MG63 (cell line): Measurements from ENCODE around the gene PAEP. TPM values are rescaled to one million over a fixed set of nuclear protein-coding genes. Genes with fewer than 3 reads are reported as not detected.

ENCODE experiments used
- DNase-seq: peaks from one replicate; pipeline ENCODE4 v3.0.0-alpha.2; 2020
- H3K27me3 ChIP-seq: fragments of 250-450 bp; sonication (Bioruptor Pico); 2 replicates; pipeline ENCODE4 v1.5.1; 2020; ENCODE audit warnings: mild to moderate bottlenecking, moderate library complexity
- H3K36me3 ChIP-seq: fragments of 250-450 bp; sonication (Bioruptor Pico); 2 replicates; pipeline ENCODE4 v1.5.1; 2020; ENCODE audit warnings: mild to moderate bottlenecking, moderate library complexity
- H3K4me3 ChIP-seq: fragments of 250-450 bp; sonication (Bioruptor Pico); 2 replicates; pipeline ENCODE4 v1.5.1; 2020; ENCODE audit warnings: mild to moderate bottlenecking, moderate library complexity
- H3K9me3 ChIP-seq: fragments of 250-450 bp; sonication (Bioruptor Pico); 2 replicates; pipeline ENCODE4 v1.5.1; 2020; ENCODE audit warnings: mild to moderate bottlenecking, moderate library complexity
- total RNA-seq: library from RNA; depleted of rRNA; stranded (reverse); fragments of >200 nt; shearing (Covaris generic); gene quantifications from 2 replicates; pipeline ENCODE4 v1.2.3, GENCODE V29; 2014; ENCODE audit warnings: low replicate concordance

Gene PAEP
- total RNA-seq, 1 experiment from 2014 or later, result not detected

- Histone ChIP-seq H3K4me3 (no peak overlapping the region), H3K27me3 (no peaks in the 10 kb centered on the region), H3K36me3 (no peaks in the 10 kb centered on the region), H3K9me3 (no peaks in the 10 kb centered on the region)
- no peak for DNase-seq
Measured at GRCh38 chr9:135581636-135582426, 20.3 kb downstream of the PAEP start.

GRCh38 chr9:135582541-135582940 lies 21.0 kb downstream of the PAEP start:
- Histone ChIP-seq H3K9me3 (no peaks in the 10 kb centered on the region), H3K36me3 (no peaks in the 10 kb centered on the region), H3K4me3 (no peak overlapping the region), H3K27me3 (no peaks in the 10 kb centered on the region)
- no peak for DNase-seq

GRCh38 chr9:135582966-135583687 lies 21.6 kb downstream of the PAEP start:
- Histone ChIP-seq H3K36me3 (no peaks in the 10 kb centered on the region), H3K27me3 (no peaks in the 10 kb centered on the region), H3K9me3 (no peaks in the 10 kb centered on the region), H3K4me3 (no peak overlapping the region)
- peak; percentile 37 for DNase-seq

GRCh38 chr9:135583688-135584011 lies 22.1 kb downstream of the PAEP start:
- no peaks in the 10 kb centered on the region for H3K9me3 ChIP-seq
- no peaks in the 10 kb centered on the region for H3K27me3 ChIP-seq
- H3K4me3 ChIP-seq, result no peak overlapping the region
- H3K36me3 ChIP-seq, result no peaks in the 10 kb centered on the region
- DNase-seq, result no peak

- no peak for DNase-seq
- no peaks in the 10 kb centered on the region for H3K27me3 ChIP-seq
- no peaks in the 10 kb centered on the region for H3K36me3 ChIP-seq
- H3K4me3 ChIP-seq, result no peak overlapping the region
- H3K9me3 ChIP-seq, result no peaks in the 10 kb centered on the region
Measured at GRCh38 chr9:135584371-135584770, 22.8 kb downstream of the PAEP start.

- Histone ChIP-seq H3K9me3 (no peaks in the 10 kb centered on the region), H3K27me3 (no peaks in the 10 kb centered on the region), H3K36me3 (no peaks in the 10 kb centered on the region), H3K4me3 (no peak overlapping the region)
- no peak for DNase-seq
Measured at GRCh38 chr9:135584934-135585333, 23.4 kb downstream of the PAEP start.

GRCh38 chr9:135586601-135587109 lies 25.1 kb downstream of the PAEP start:
- H3K27me3 ChIP-seq, result no peaks in the 10 kb centered on the region
- DNase-seq, result no peak
- H3K9me3 ChIP-seq, result no peaks in the 10 kb centered on the region
- H3K36me3 ChIP-seq, result no peaks in the 10 kb centered on the region
- no peak overlapping the region for H3K4me3 ChIP-seq

GRCh38 chr9:135587658-135588057 lies 26.1 kb downstream of the PAEP start:
- no peaks in the 10 kb centered on the region for H3K27me3 ChIP-seq
- no peaks in the 10 kb centered on the region for H3K9me3 ChIP-seq
- no peak for DNase-seq
- no peaks in the 10 kb centered on the region for H3K36me3 ChIP-seq
- H3K4me3 ChIP-seq, result no peak overlapping the region

- Histone ChIP-seq H3K9me3 (no peaks in the 10 kb centered on the region), H3K36me3 (no peaks in the 10 kb centered on the region), H3K27me3 (no peaks in the 10 kb centered on the region), H3K4me3 (no peak overlapping the region)
- DNase-seq, result no peak
Measured at GRCh38 chr9:135588371-135588770, 26.8 kb downstream of the PAEP start.

- DNase-seq, result no peak
- no peaks in the 10 kb centered on the region for H3K27me3 ChIP-seq
- no peak overlapping the region for H3K4me3 ChIP-seq
- no peaks in the 10 kb centered on the region for H3K9me3 ChIP-seq
- H3K36me3 ChIP-seq, result no peaks in the 10 kb centered on the region
Measured at GRCh38 chr9:135588886-135589595, 27.5 kb downstream of the PAEP start.

GRCh38 chr9:135589596-135590485 lies 28.3 kb downstream of the PAEP start:
- no peaks in the 10 kb centered on the region for H3K27me3 ChIP-seq
- no peak overlapping the region for H3K4me3 ChIP-seq
- DNase-seq, result no peak
- peaks cover under 1% of the 10 kb centered on the region; the same call in 1 of the 2 replicates for H3K9me3 ChIP-seq
- no peaks in the 10 kb centered on the region for H3K36me3 ChIP-seq

- Histone ChIP-seq H3K9me3 (peaks cover 2% of the 10 kb centered on the region; the same call in 1 of the 2 replicates), H3K36me3 (no peaks in the 10 kb centered on the region), H3K27me3 (no peaks in the 10 kb centered on the region), H3K4me3 (no peak overlapping the region)
- no peak for DNase-seq
Measured at GRCh38 chr9:135590486-135591079, 29.0 kb downstream of the PAEP start.

- H3K9me3 ChIP-seq, result peaks cover 2% of the 10 kb centered on the region; the same call in 1 of the 2 replicates
- no peaks in the 10 kb centered on the region for H3K27me3 ChIP-seq
- H3K36me3 ChIP-seq, result no peaks in the 10 kb centered on the region
- H3K4me3 ChIP-seq, result no peak overlapping the region
- no peak for DNase-seq
Measured at GRCh38 chr9:135591506-135592330, 30.2 kb downstream of the PAEP start.

- H3K4me3 ChIP-seq, result no peak overlapping the region
- peaks cover 2% of the 10 kb centered on the region; the same call in 1 of the 2 replicates for H3K9me3 ChIP-seq
- no peaks in the 10 kb centered on the region for H3K36me3 ChIP-seq
- no peak for DNase-seq
- H3K27me3 ChIP-seq, result no peaks in the 10 kb centered on the region
Measured at GRCh38 chr9:135592331-135592590, 30.7 kb downstream of the PAEP start.

GRCh38 chr9:135592625-135593024 lies 31.1 kb downstream of the PAEP start:
- no peaks in the 10 kb centered on the region for H3K36me3 ChIP-seq
- no peak overlapping the region for H3K4me3 ChIP-seq
- peaks cover 2% of the 10 kb centered on the region; the same call in 1 of the 2 replicates for H3K9me3 ChIP-seq
- no peaks in the 10 kb centered on the region for H3K27me3 ChIP-seq
- DNase-seq, result no peak
